ENCODE data around the gene GJA1. TPM values are rescaled to one million over a fixed set of nuclear protein-coding genes. Genes with fewer than 3 reads are reported as not detected.

Gene GJA1
- total and polyA plus RNA-seq, 2 of the 8 experiments (the other 6 are each of a cell fraction or from before 2014, with no cell fraction given): 468 to 795 TPM

DNA sequence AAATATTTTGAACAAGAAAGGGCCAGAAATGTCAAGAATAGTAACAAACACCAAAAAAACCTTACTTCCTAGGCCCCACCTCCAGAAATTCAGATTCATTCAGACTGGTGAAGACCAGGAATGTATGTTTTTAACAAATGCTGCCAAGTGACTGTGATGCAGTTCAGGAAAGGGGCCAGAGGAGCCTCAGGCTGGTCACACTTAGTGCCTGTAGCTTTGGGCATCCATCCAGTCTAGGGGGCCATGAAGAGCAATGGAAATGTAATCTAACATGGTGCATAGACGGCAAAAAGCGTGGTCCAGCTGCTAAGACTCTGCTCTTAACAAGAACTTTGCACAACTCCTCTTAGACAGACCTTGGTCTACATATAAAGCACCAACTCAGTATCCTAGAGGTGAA lies 7.1 kb downstream of the GJA1 start:
- peak overlapping the region; percentile 51 to 79 for H3K4me2 ChIP-seq (ENCODE audit: insufficient read depth in 1 of 2, low read depth in 2 of 2, low read length in 2 of 2)
- no peak overlapping the region for H2AFZ ChIP-seq (ENCODE audit: low read length)
- H3K23ac ChIP-seq (ENCODE audit: insufficient read length): no peak overlapping the region
- no peak overlapping the region for H2AK5ac ChIP-seq (ENCODE audit: low read depth, low read length)
- H3K14ac ChIP-seq (ENCODE audit: insufficient read length): no peak overlapping the region
- H4K20me1 ChIP-seq (replicated peaks in 1 of 2; ENCODE audit: control insufficient read depth in 1 of 2, insufficient read depth in 2 of 2, low read length in 2 of 2): peaks cover 30 to 52% of the 10 kb centered on the region in 2 experiments
- FAIRE-seq (no peak), DNase-seq (ENCODE audit: low read depth in 1 of 2, low spot score in 2 of 2) (no peak)
- 0 out of 2 replicates have a peak, but pooled peaks have one; percentile 21 for TF ChIP-seq ATF2 (IDR thresholded peaks at IDR 0.05; ENCODE audit: low read length)
- peak in 1 of 2 experiments; percentile 54; a peak in 1 of 3 replicates for TF ChIP-seq POLR2A (IDR thresholded peaks at IDR 0.05; ENCODE audit: control extremely low read depth in 1 of 2, low read depth in 2 of 2, low read length in 2 of 2)
- no peak for TF ChIP-seq CREB1 (IDR thresholded peaks at IDR 0.05)
- TF ChIP-seq CBX8 (IDR thresholded peaks at IDR 0.05; ENCODE audit: borderline replicate concordance, low read depth, low read length): no peak
- no peak for TF ChIP-seq SIRT6 (IDR thresholded peaks at IDR 0.05; ENCODE audit: low read length)
- peak; percentile 77; the same call in 1 of the 2 replicates for TF ChIP-seq POLR2AphosphoS5 (IDR thresholded peaks at IDR 0.05; ENCODE audit: low read depth, low read length)
- H3K4ac ChIP-seq (replicated peaks; ENCODE audit: insufficient read length, low read depth, low read length): no peak overlapping the region
- H4K5ac ChIP-seq (ENCODE audit: insufficient read length, low read depth, low read length): no peak overlapping the region
- no peak overlapping the region for H2BK20ac ChIP-seq (ENCODE audit: low read length)
- no peak overlapping the region for H2BK120ac ChIP-seq (replicated peaks; ENCODE audit: low read depth, low read length)
- no peak overlapping the region for H3K18ac ChIP-seq (ENCODE audit: extremely low read depth, low read length)
- peaks cover 57 to 100% of the 10 kb centered on the region in 2 experiments for H3K79me2 ChIP-seq (ENCODE audit: control insufficient read depth in 1 of 2, insufficient read depth in 2 of 2, low read length in 2 of 2)
- no peaks in the 10 kb centered on the region for H3K27me3 ChIP-seq (replicated peaks in 1 of 4; ENCODE audit: control insufficient read depth in 3 of 4, extremely low read depth in 1 of 4, insufficient read depth in 3 of 4, low read length in 3 of 4)
- peaks cover 5% of the 10 kb centered on the region for H3K23me2 ChIP-seq (ENCODE audit: low read depth, low read length)
- H3K9me3 ChIP-seq (ENCODE audit: insufficient read depth in 2 of 2, low read depth in 1 of 2, low read length in 1 of 2): no peaks in the 10 kb centered on the region
- POLR2A ChIA-PET (ENCODE audit: partially characterized antibody): interaction anchor here (0.6 to 1.7 kb wide), 5 partner anchors 10 to 815 kb away, joined by 3 read pairs; no protein-coding TSS in a partner anchor
- no peak overlapping the region for H4K8ac ChIP-seq (ENCODE audit: extremely low read depth, insufficient read depth, low read length)
- H3K79me1 ChIP-seq (ENCODE audit: low read depth, low read length): no peaks in the 10 kb centered on the region
- H3K9ac ChIP-seq (replicated peaks in 1 of 4; ENCODE audit: extremely low read depth in 1 of 4, low read depth in 3 of 4, low read length in 3 of 4): peak overlapping the region in 1 of 4 experiments; percentile 37; a peak in 1 of 7 replicates
- peak overlapping the region; percentile 3 to 46 (median 12); a peak in 7 of 8 replicates for H3K4me3 ChIP-seq (ENCODE audit: extremely low read depth in 1 of 4, insufficient read depth in 2 of 4, low read depth in 3 of 4, low read length in 4 of 4)
- no peak overlapping the region for H3K27ac ChIP-seq (ENCODE audit: low read depth, low read length)
- H3K4me1 ChIP-seq (replicated peaks in 1 of 4; ENCODE audit: control insufficient read depth in 3 of 4, insufficient read depth in 4 of 4, low read length in 3 of 4): peaks cover 0 to 18% (median 9%) of the 10 kb centered on the region in 4 experiments; a peak in 5 of 7 replicates
- CTCF ChIA-PET (ENCODE audit: partially characterized antibody): interaction anchor here (1.0 to 3.6 kb wide), 4 partner anchors 10 to 408 kb away, joined by 3 to 15 read pairs (median 4); no protein-coding TSS in a partner anchor
- no peak overlapping the region for H2BK5ac ChIP-seq (ENCODE audit: low read depth, low read length)
- H3K36me3 ChIP-seq (ENCODE audit: control insufficient read depth in 2 of 4, insufficient read depth in 4 of 4, low read length in 3 of 4): peaks cover 16 to 80% (median 34%) of the 10 kb centered on the region in 4 experiments
- H2BK15ac ChIP-seq (ENCODE audit: low read length): no peak overlapping the region
- no peak overlapping the region for H2BK12ac ChIP-seq (ENCODE audit: low read depth, low read length)
- no peak overlapping the region for H4K91ac ChIP-seq (replicated peaks; ENCODE audit: insufficient read length, low read length)
- 70% methylated on average over 2 of the region's 2 CpGs; no CpG with 5 or more reads in 1 of the 2 experiments for WGBS, 2 experiments (ENCODE audit: extremely low coverage in 1 of 2, insufficient coverage in 1 of 2, insufficient read length in 1 of 2, insufficient replicate concordance in 2 of 2, low coverage in 1 of 2, low lambda C conversion rate in 2 of 2, missing lambda C conversion rate in 1 of 2)
- no peak overlapping the region for H3K56ac ChIP-seq (replicated peaks; ENCODE audit: insufficient read length, low read depth, low read length)
